ENCODE data around the gene BCAR3. TPM values are rescaled to one million over a fixed set of nuclear protein-coding genes. Genes with fewer than 3 reads are reported as not detected.

The BCAR3 gene
- total RNA-seq, 6 experiments from 2014 or later, result 24.4 to 55.1 (median 26.2) TPM

DNA sequence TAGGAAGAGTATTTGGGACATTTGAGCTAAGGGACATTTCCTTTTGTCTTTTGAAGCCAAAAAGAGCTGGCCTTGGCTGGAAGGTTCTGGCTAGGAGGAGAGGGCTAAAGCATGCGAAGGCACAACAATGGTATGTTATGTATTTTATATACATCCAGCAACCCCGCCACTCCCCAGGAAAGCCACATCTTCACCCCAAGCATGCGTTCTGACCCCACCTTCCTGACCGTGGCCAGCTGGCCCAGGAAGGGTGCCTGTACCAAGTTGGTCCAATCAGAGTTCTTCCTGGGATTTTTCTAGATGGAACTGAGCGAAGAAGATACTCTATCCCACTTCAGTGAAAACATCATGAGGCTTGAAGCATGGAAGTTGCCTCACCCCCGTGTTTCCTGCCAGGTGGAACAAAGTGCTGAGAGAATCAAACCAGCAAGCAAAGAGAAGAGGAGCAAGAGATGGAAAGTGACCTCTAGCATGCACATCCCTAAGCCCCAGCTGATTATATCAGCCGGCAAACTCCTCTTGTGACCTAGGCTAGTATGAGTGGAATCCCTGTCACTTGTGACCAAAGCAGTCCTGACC is 82.7 kb downstream of the BCAR3 start:
- H3K27ac Mint-ChIP-seq, result peak overlapping the region; percentile 78
- TF ChIP-seq, protein P1, sequence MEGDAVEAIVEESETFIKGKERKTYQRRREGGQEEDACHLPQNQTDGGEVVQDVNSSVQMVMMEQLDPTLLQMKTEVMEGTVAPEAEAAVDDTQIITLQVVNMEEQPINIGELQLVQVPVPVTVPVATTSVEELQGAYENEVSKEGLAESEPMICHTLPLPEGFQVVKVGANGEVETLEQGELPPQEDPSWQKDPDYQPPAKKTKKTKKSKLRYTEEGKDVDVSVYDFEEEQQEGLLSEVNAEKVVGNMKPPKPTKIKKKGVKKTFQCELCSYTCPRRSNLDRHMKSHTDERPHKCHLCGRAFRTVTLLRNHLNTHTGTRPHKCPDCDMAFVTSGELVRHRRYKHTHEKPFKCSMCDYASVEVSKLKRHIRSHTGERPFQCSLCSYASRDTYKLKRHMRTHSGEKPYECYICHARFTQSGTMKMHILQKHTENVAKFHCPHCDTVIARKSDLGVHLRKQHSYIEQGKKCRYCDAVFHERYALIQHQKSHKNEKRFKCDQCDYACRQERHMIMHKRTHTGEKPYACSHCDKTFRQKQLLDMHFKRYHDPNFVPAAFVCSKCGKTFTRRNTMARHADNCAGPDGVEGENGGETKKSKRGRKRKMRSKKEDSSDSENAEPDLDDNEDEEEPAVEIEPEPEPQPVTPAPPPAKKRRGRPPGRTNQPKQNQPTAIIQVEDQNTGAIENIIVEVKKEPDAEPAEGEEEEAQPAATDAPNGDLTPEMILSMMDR (IDR thresholded peaks at IDR 0.05), result no peak
- H3K36me3 Mint-ChIP-seq (ENCODE audit: low read depth), result peaks cover 7% of the 10 kb centered on the region
- peaks cover 1% of the 10 kb centered on the region for H3K27me3 Mint-ChIP-seq (ENCODE audit: insufficient read depth)
- DNase-seq, result no peak
- H3K4me3 Mint-ChIP-seq, result no peak overlapping the region
- peaks cover 83% of the 10 kb centered on the region for H3K4me1 Mint-ChIP-seq (ENCODE audit: low read depth)
- H3K9me3 Mint-ChIP-seq, result no peaks in the 10 kb centered on the region

DNA sequence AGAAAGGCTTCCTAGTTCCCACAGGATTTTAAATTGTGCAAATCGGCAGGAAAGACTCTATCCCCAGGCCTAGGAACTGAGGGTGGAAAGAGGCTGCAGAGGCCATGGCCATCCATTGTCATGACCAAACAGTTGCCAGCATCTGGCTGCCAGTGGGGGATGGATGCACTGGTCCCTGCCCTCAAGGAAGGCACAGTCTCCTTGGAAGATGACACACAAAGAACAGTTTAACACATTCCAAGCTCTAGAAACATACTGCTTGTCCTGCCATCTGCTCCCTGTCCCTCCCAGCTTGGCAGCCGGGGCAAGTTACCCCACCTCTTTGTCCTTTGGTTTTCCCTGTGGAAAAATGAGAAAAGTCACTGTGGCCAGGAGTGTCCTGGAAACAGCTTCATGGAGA is 83.2 kb downstream of the BCAR3 start:
- Mint-ChIP-seq H3K27ac (peak overlapping the region; percentile 78), H3K9me3 (no peaks in the 10 kb centered on the region), H3K27me3 (ENCODE audit: insufficient read depth) (peaks cover 1% of the 10 kb centered on the region), H3K36me3 (ENCODE audit: low read depth) (peaks cover 7% of the 10 kb centered on the region), H3K4me1 (ENCODE audit: low read depth) (peaks cover 83% of the 10 kb centered on the region), H3K4me3 (no peak overlapping the region)
- TF ChIP-seq, protein P1 (IDR thresholded peaks at IDR 0.05), result no peak
- DNase-seq, result no peak

DNA sequence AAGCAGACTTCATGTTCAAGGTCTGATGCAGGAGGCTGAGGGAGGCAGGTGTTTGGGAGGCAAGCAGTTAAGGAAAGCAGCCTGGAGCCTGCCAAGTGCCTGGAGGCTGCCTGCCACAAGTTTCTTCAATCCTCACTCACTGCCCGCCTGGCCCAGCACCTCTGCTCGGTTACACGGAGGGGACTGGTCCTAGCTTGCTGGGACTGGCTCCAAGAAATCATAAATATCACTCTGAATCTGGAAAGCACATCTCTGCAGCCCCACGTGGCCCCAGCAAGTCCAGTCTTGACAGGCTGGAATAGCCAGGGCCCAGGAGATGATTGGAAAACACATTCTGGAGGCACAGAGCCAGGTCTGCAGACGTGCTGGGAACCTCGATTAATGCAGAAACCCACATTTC is 83.9 kb downstream of the BCAR3 start:
- no peak for DNase-seq
- Mint-ChIP-seq H3K4me1 (ENCODE audit: low read depth) (peaks cover 83% of the 10 kb centered on the region), H3K36me3 (ENCODE audit: low read depth) (peaks cover 7% of the 10 kb centered on the region), H3K4me3 (no peak overlapping the region), H3K27ac (peak overlapping the region; percentile 56), H3K27me3 (ENCODE audit: insufficient read depth) (peaks cover 1% of the 10 kb centered on the region), H3K9me3 (no peaks in the 10 kb centered on the region)
- TF ChIP-seq, protein P1 (IDR thresholded peaks at IDR 0.05), result no peak

DNA sequence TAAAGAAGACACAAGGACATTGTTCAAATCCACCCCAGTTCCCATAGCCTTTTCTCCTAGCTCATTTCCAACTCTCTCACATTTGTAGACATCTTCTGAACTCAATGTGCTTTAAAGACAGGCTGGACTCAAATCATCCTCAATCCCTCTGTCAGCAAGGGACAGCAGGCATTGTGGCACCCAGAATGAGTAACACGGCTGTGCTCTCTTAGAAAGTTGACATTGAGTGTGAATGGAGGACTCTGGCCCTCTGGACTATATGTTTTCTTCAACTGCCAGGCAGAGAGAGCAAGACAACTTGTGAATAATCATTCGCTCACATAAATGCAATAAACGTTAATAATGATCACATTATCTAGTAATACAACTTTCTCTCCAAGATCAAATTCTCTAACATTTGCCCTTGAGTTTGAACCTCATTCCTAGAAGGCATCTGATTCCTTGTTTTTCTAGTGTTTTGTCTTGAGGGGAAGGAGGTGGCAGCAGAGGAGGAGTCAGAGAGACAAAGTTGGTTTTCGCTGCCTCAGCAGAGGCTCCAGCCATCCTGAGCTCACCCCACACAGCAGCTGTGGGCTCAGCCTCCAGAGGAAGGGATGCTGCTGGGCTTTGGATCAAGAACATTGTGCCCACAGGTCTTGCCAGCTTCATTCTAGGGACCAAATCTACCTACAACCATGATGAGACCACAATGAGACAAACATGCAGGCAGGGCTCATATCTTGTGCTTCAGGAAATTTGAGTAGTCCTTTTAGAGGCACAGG is 85.1 kb downstream of the BCAR3 start:
- Mint-ChIP-seq H3K36me3 (ENCODE audit: low read depth) (peaks cover 14% of the 10 kb centered on the region), H3K27me3 (ENCODE audit: insufficient read depth) (peaks cover 2% of the 10 kb centered on the region), H3K27ac (peak overlapping the region; percentile 94), H3K4me1 (ENCODE audit: low read depth) (peaks cover 88% of the 10 kb centered on the region), H3K9me3 (no peaks in the 10 kb centered on the region), H3K4me3 (no peak overlapping the region)
- DNase-seq, result no peak
- TF ChIP-seq, protein P1 (IDR thresholded peaks at IDR 0.05), result no peak

DNA sequence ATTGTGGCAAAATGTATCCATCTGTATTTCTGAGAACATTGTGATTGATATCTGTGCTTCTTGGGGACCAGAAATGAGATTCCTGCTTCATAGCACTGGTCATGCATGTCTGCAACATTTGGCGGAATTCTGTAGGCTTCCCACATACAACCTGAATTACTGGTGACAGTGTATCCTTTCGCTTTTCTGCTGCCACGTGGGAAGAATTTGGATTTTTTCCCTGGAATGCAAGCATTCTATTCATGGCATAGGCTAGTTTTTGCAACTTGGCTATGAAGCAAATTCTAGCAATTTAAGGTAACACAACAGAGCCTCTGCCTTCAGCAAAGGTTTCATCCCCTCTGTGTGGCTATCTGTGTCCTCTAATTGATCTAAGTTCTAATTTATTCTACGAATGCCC is 85.9 kb downstream of the BCAR3 start:
- TF ChIP-seq, protein P1 (IDR thresholded peaks at IDR 0.05), result no peak
- Mint-ChIP-seq H3K4me1 (ENCODE audit: low read depth) (peaks cover 85% of the 10 kb centered on the region), H3K27me3 (ENCODE audit: insufficient read depth) (peaks cover 4% of the 10 kb centered on the region; the same call in 1 of the 2 replicates), H3K4me3 (0 out of 2 replicates have a peak overlapping the region, but pooled peaks have one; percentile 9), H3K9me3 (no peaks in the 10 kb centered on the region), H3K27ac (peak overlapping the region; percentile 94), H3K36me3 (ENCODE audit: low read depth) (peaks cover 17% of the 10 kb centered on the region)
- no peak for DNase-seq

Data from HFFc6 (cell line).